Endothelial cell of umbilical vein (primary cell): ENCODE measurements around the gene ARNT2. TPM values are rescaled to one million over a fixed set of nuclear protein-coding genes. Genes with fewer than 3 reads are reported as not detected.

Experiments used
- BruUV-seq: library from RNA; stranded (reverse); fragments of 400-500 nt; replicated peaks from 2 replicates; lab custom pipeline; 2021; lab: Mats Ljungman, UMichigan
- CTCF ChIA-PET: fragments of 300-600, 350-600 bp; sonication (Branson Sonifier 250); formaldehyde crosslinking; loops from one replicate; lab custom pipeline; 2021; ENCODE audit warnings: antibody characterized with exemption, inconsistent platforms; lab: Charles Lee
- POLR2A ChIA-PET: fragments of 300-600, 350-600 bp; sonication (Branson Sonifier 250); formaldehyde crosslinking; loops from one replicate; lab custom pipeline; 2021; ENCODE audit warnings: antibody characterized with exemption, inconsistent platforms; lab: Charles Lee
- DNase-seq: peaks from one replicate; pipeline ENCODE4 v3.0.0-alpha.2; 2011; ENCODE audit warnings: low read depth, low spot score
- FAIRE-seq: peaks from 2 replicates; lab custom pipeline; 2011; peaks lifted over from hg19 to GRCh38; lab: Jason Lieb, UNC
- H2AFZ ChIP-seq: 2 replicates; pipeline ENCODE4 v1.6.0; 2012; ENCODE audit warnings: low read depth, low read length, control low read depth, inconsistent platforms
- H3K27ac ChIP-seq: 2 replicates; pipeline ENCODE4 v1.5.1; 2011; ENCODE audit warnings: low read depth, mild to moderate bottlenecking, control low read depth, low read length, moderate library complexity; ENCODE audit not compliant: insufficient read depth
- H3K27me3 ChIP-seq, 2 experiments: 2 replicates each; pipeline versions ENCODE4 v1.6.0 to v1.6.1; 2011; ENCODE audit warnings: low read length in 2 of 2, mixed read lengths in 1 of 2; ENCODE audit not compliant: control insufficient read depth in 2 of 2, insufficient read depth in 2 of 2
- H3K36me3 ChIP-seq, 2 experiments: 2 replicates in 1 of 2; 3 replicates in 1 of 2; pipeline ENCODE4 v1.5.1; 2011; ENCODE audit warnings: low read length in 2 of 2, mild to moderate bottlenecking in 1 of 2, moderate library complexity in 1 of 2; ENCODE audit not compliant: control insufficient read depth in 2 of 2, insufficient read depth in 2 of 2; ENCODE audit errors: extremely low read depth in 1 of 2
- H3K4me1 ChIP-seq: 3 replicates; pipeline ENCODE4 v1.5.1; 2011; ENCODE audit warnings: mild to moderate bottlenecking, low read length; ENCODE audit not compliant: control insufficient read depth, insufficient read depth; ENCODE audit errors: extremely low read depth
- H3K4me2 ChIP-seq: 2 replicates; pipeline ENCODE4 v1.6.1; 2011; ENCODE audit warnings: low read length, control low read depth, mixed read lengths; ENCODE audit not compliant: insufficient read depth
- H3K4me3 ChIP-seq, 3 experiments: fragments of 200-600 bp in 1 of 3; sonication (generic), shearing (Covaris generic) in 1 of 3; replicated peaks in 1 of 3; 2 replicates each; pipeline ENCODE4 v1.5.1; 2011 to 2016; ENCODE audit warnings: control low read depth in 3 of 3, low read length in 3 of 3, mild to moderate bottlenecking in 2 of 3, inconsistent platforms in 1 of 3, low read depth in 1 of 3, moderate library complexity in 1 of 3; ENCODE audit not compliant: insufficient read depth in 1 of 3
- H3K79me2 ChIP-seq: 2 replicates; pipeline ENCODE4 v1.6.0; 2012; ENCODE audit warnings: low read length, inconsistent platforms; ENCODE audit not compliant: control insufficient read depth, insufficient read depth
- H3K9ac ChIP-seq: replicated peaks from 2 replicates; pipeline ENCODE3; 2011; ENCODE audit warnings: low read length, control low read depth; ENCODE audit not compliant: insufficient read depth; ENCODE audit errors: extremely low read depth
- H3K9me1 ChIP-seq: replicated peaks from 3 replicates; pipeline ENCODE4 v1.6.0; 2011; ENCODE audit warnings: mild to moderate bottlenecking, low read length; ENCODE audit not compliant: control insufficient read depth, insufficient read depth; ENCODE audit errors: extremely low read depth
- H3K9me3 ChIP-seq: replicated peaks from 2 replicates; pipeline ENCODE4 v1.5.1; 2012; ENCODE audit warnings: low read length, inconsistent platforms; ENCODE audit not compliant: control insufficient read depth, insufficient read depth
- H4K20me1 ChIP-seq: replicated peaks from 2 replicates; pipeline ENCODE3; 2011; ENCODE audit warnings: mild to moderate bottlenecking, low read length; ENCODE audit not compliant: control insufficient read depth, insufficient read depth; ENCODE audit errors: extremely low read depth
- CTCF ChIP-seq, 2 donors: IDR thresholded peaks; 1 replicate in 1 of 2; 2 replicates in 1 of 2; pipeline ENCODE4 v1.5.1; 2011; ENCODE audit warnings: low read length in 2 of 2, mild to moderate bottlenecking in 2 of 2, moderate library complexity in 2 of 2, control low read depth in 1 of 2, inconsistent platforms in 1 of 2, low read depth in 1 of 2; ENCODE audit not compliant: insufficient read depth in 1 of 2; ENCODE audit errors: extremely low read depth in 1 of 2
- EZH2 ChIP-seq: IDR thresholded peaks from 2 replicates; pipeline ENCODE4 v1.6.1; 2012; ENCODE audit warnings: borderline replicate concordance, low read depth, mild to moderate bottlenecking, moderate library complexity, low read length, inconsistent platforms; ENCODE audit not compliant: severe bottlenecking
- FOS ChIP-seq: IDR thresholded peaks from 2 replicates; pipeline ENCODE4 v1.6.1; 2011; ENCODE audit warnings: mild to moderate bottlenecking, low read length, moderate library complexity, borderline replicate concordance; ENCODE audit not compliant: insufficient read depth
- GATA2 ChIP-seq: IDR thresholded peaks from 2 replicates; pipeline ENCODE4 v1.7.0; 2011; ENCODE audit warnings: low read depth, mild to moderate bottlenecking, moderate library complexity, mixed read lengths, low read length; ENCODE audit not compliant: insufficient read length, insufficient read depth
- JUN ChIP-seq: IDR thresholded peaks from 2 replicates; pipeline ENCODE4 v1.6.1; 2011; ENCODE audit warnings: borderline replicate concordance, low read depth; ENCODE audit not compliant: insufficient read length, insufficient read depth
- MAX ChIP-seq: IDR thresholded peaks from 2 replicates; pipeline ENCODE4 v1.6.1; 2011; ENCODE audit not compliant: insufficient read depth, insufficient read length
- MYC ChIP-seq: IDR thresholded peaks from one replicate; pipeline ENCODE4 v1.6.1; 2011; ENCODE audit warnings: mild to moderate bottlenecking, low read depth, low read length
- POLR2A ChIP-seq: IDR thresholded peaks from 2 replicates; pipeline ENCODE4 v1.6.1; 2012; ENCODE audit warnings: low read depth, mild to moderate bottlenecking, control low read depth, low read length
- POLR2AphosphoS5 ChIP-seq: IDR thresholded peaks from 2 replicates; pipeline ENCODE4 v1.6.1; 2012; ENCODE audit warnings: low read depth, mild to moderate bottlenecking, control low read depth, low read length, moderate library complexity; ENCODE audit not compliant: insufficient read depth
- dilution Hi-C: fragments of 300-500 bp; cut with MboI; formaldehyde crosslinking; loops from one replicate; pipeline ENCODE4 v1.15.0; 2019; ENCODE audit warnings: low sequenced_read_pairs; ENCODE audit not compliant: extremely low pct_ligation_motif_present
- intact Hi-C: fragments of 100-400 bp; cut with micrococcal nuclease; formaldehyde crosslinking; loops from one replicate; pipeline ENCODE4 v1.10.0; 2022
- polyA plus RNA-seq, 4 experiments: library from polyadenylated mRNA; depleted of rRNA in 3 of 4; stranded (reverse) in 3 of 4; unstranded in 1 of 4; fragments of >200 nt; gene quantifications; 2 replicates each; pipeline versions ENCODE4 v1.2.1 to v1.2.3, GENCODE V29; 2011 to 2012; ENCODE audit warnings: missing spikeins in 1 of 4
- total RNA-seq: library from RNA; stranded (reverse); gene quantifications from 2 replicates; pipeline ENCODE4 v1.2.3, GENCODE V29; 2021

The ARNT2 gene
- total and polyA plus RNA-seq, 2 donors (not counting 3 experiments of a cell fraction or from before 2014, with no cell fraction given), result 0.03 to 0.20 TPM

GRCh38 chr15:80507638-80508316 lies 103.6 kb downstream of the ARNT2 start:
- H3K79me2 ChIP-seq, result no peaks in the 10 kb centered on the region
- no peaks in the 10 kb centered on the region for H3K36me3 ChIP-seq
- POLR2A ChIA-PET, result no interaction called here
- H3K9me1 ChIP-seq, result no peaks in the 10 kb centered on the region
- intact Hi-C loops (no loop called here), dilution Hi-C loops (no loop called here)
- H3K4me2 ChIP-seq, result no peak overlapping the region
- no peak for DNase-seq
- H3K9me3 ChIP-seq, result no peaks in the 10 kb centered on the region
- H3K4me1 ChIP-seq, result no peaks in the 10 kb centered on the region
- no TSS peak for BruUV-seq
- H3K27ac ChIP-seq, result no peak overlapping the region
- H3K9ac ChIP-seq, result no peak overlapping the region
- no peaks in the 10 kb centered on the region for H3K27me3 ChIP-seq
- no peak for FAIRE-seq
- H2AFZ ChIP-seq, result no peak overlapping the region
- TF ChIP-seq GATA2, result no peak
- TF ChIP-seq CTCF (IDR thresholded peaks at IDR 0.05; ENCODE audit: extremely low read depth in 1 of 2, insufficient read depth in 1 of 2, low read depth in 1 of 2, low read length in 2 of 2), result no peak
- TF ChIP-seq MAX, result no peak
- no peak for TF ChIP-seq POLR2AphosphoS5
- TF ChIP-seq EZH2, result no peak
- no peak for TF ChIP-seq MYC
- TF ChIP-seq FOS, result no peak
- TF ChIP-seq JUN, result no peak
- no peak for TF ChIP-seq POLR2A
- H3K4me3 ChIP-seq, result no peak overlapping the region
- CTCF ChIA-PET, result no interaction called here
- no peaks in the 10 kb centered on the region for H4K20me1 ChIP-seq
